ENCODE data around the gene ALB. TPM values are rescaled to one million over a fixed set of nuclear protein-coding genes. Genes with fewer than 3 reads are reported as not detected.

The ALB gene
- polyA plus RNA-seq, 4 donors: 0.84 to 2.7 TPM; not detected in 2

DNA sequence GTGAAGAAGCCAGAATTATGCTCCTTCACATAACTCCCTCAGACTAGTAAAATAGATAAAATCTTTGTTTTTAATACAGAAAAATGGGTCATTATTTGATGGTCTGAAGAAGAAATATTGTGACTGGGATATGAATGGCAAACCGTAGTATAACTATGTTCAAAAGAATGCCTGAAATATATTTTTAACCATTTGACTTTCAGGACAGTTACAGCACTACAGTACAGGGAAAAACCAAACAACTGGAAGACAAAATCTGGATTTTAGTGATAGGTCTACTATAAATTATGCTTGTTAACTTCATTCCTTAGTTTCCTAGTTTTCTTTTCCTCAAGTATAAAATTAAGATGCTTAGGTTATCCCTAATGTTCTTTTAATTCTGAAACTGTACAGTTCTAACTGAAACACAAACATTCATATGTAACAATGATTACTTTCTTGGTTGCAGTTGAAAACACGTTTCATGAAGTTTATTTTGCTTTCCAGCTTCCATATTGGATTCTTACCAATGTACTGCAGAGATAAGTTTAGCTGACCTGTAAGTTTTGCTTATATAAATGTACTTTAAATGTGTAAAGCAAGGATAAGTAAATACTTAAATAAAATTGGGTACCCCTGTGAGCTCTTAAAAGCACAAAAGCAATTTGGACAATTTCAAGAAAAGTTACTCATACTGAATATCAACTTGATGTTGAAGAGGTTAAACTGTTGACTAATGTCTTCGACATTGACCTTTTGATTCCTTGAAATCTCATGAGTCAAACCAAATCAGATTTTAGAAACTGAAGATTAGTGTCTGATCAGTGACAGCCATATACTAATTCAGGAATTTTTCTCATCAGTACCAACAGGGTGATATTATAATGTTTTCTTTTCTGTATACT, 32.8 kb downstream of the ALB start:
- Histone ChIP-seq H3K27me3 (ENCODE audit: control insufficient read depth in 3 of 3, insufficient read depth in 3 of 3, low read length in 3 of 3) (no peaks in the 10 kb centered on the region), H3K9me3 (ENCODE audit: control insufficient read depth in 2 of 2, insufficient read depth in 1 of 2, low read depth in 1 of 2, low read length in 1 of 2) (no peaks in the 10 kb centered on the region), H3K4me3 (ENCODE audit: low read depth in 1 of 3, low read length in 3 of 3) (no peak overlapping the region), H3K36me3 (ENCODE audit: control insufficient read depth in 3 of 3, insufficient read depth in 2 of 3, low read depth in 1 of 3, low read length in 3 of 3) (no peaks in the 10 kb centered on the region), H3K27ac (ENCODE audit: low read depth in 1 of 3, low read length in 2 of 3) (no peak overlapping the region), H3K4me1 (ENCODE audit: control insufficient read depth in 3 of 3, insufficient read depth in 2 of 3, low read depth in 1 of 3, low read length in 2 of 3) (peaks cover 0 to 20% (median 0%) of the 10 kb centered on the region in 3 donors)
- WGBS, 3 donors: 69 to 79% (median 71%) methylated on average over 3 of the region's 3 CpGs
- DNase-seq (no peak), FAIRE-seq (no peak)

DNA sequence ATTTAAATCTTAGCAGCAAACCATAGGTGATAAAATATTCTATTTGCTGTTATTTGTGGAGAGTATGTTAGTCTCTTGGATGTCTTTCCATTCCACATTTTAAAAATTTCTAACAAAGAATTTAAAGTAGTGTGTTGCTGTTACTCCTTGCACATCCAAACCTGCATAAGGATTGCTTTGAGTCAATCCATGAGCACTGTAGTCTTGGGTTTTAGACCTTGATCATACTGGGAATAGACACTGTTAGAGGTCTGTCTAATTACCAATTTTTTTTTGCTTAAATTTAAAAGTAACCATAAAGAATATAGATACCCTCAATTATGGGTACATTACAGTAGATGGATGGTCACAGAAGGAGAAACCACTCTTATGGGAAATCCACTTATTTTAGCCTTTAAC, 33.5 kb downstream of the ALB start:
- H3K27ac ChIP-seq (ENCODE audit: low read depth in 1 of 3, low read length in 2 of 3): no peak overlapping the region
- H3K9me3 ChIP-seq (ENCODE audit: control insufficient read depth in 2 of 2, insufficient read depth in 1 of 2, low read depth in 1 of 2, low read length in 1 of 2): no peaks in the 10 kb centered on the region
- peak overlapping the region in 1 of 3 donors; percentile 9 for H3K4me3 ChIP-seq (ENCODE audit: low read depth in 1 of 3, low read length in 3 of 3)
- H3K27me3 ChIP-seq (ENCODE audit: control insufficient read depth in 3 of 3, insufficient read depth in 3 of 3, low read length in 3 of 3): no peaks in the 10 kb centered on the region
- peaks cover 0 to 17% (median 0%) of the 10 kb centered on the region in 3 donors for H3K4me1 ChIP-seq (ENCODE audit: control insufficient read depth in 3 of 3, insufficient read depth in 2 of 3, low read depth in 1 of 3, low read length in 2 of 3)
- no peaks in the 10 kb centered on the region for H3K36me3 ChIP-seq (ENCODE audit: control insufficient read depth in 3 of 3, insufficient read depth in 2 of 3, low read depth in 1 of 3, low read length in 3 of 3)
- FAIRE-seq: no peak
- DNase-seq: no peak

DNA sequence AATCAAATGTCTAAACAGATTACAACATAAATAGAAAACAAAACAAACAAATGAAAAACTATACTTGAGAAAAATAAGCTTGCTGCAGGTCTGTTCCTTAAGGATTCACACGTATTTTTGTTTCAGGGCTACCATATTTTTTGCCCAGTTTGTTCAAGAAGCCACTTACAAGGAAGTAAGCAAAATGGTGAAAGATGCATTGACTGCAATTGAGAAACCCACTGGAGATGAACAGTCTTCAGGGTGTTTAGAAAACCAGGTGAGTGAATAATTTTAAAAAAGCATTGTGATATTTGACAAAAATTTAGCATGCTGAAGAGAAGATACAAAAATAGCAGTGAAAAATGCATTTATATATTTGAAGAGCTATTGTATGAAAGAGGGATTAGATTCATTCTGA, 34.0 kb downstream of the ALB start:
- Histone ChIP-seq H3K9me3 (ENCODE audit: control insufficient read depth in 2 of 2, insufficient read depth in 1 of 2, low read depth in 1 of 2, low read length in 1 of 2) (no peaks in the 10 kb centered on the region), H3K36me3 (ENCODE audit: control insufficient read depth in 3 of 3, insufficient read depth in 2 of 3, low read depth in 1 of 3, low read length in 3 of 3) (no peaks in the 10 kb centered on the region), H3K4me1 (ENCODE audit: control insufficient read depth in 3 of 3, insufficient read depth in 2 of 3, low read depth in 1 of 3, low read length in 2 of 3) (peaks cover 0 to 13% (median 0%) of the 10 kb centered on the region in 3 donors), H3K4me3 (ENCODE audit: low read depth in 1 of 3, low read length in 3 of 3) (no peak overlapping the region), H3K27ac (ENCODE audit: low read depth in 1 of 3, low read length in 2 of 3) (no peak overlapping the region), H3K27me3 (ENCODE audit: control insufficient read depth in 3 of 3, insufficient read depth in 3 of 3, low read length in 3 of 3) (no peaks in the 10 kb centered on the region)
- WGBS, 3 donors: 81 to 88% (median 86%) methylated on average over 1 of the region's 1 CpG
- no peak for FAIRE-seq
- DNase-seq: no peak

DNA sequence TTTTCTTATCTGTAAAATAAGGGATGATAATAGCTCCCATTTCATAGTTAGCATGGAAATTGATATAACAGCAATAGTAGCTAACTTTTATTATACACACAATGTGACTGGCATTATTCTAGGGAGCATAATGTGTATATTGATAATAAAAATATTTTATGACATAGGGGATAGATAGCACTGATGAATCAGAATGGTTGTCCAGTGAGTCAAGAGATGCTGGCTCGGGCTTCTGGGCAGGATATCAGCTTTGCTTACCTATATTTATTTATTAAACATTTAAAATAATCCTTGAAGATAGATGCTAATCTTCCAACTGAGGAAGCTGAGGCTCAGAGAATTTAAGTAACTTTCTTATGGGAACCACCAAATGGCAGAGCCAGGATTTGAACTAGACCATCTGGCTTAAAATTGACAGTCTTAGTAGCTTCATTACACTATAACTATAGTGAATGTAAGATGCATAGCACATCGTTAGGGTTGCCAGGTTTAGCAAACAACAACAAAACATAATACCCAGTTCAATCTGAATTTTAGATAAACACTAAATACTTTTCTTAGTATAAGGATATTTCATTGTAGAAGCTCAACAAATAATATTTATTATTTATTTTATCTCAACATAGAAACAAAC, 34.6 kb downstream of the ALB start:
- H3K36me3 ChIP-seq (ENCODE audit: control insufficient read depth in 3 of 3, insufficient read depth in 2 of 3, low read depth in 1 of 3, low read length in 3 of 3): no peaks in the 10 kb centered on the region
- FAIRE-seq (no peak), DNase-seq (peak in 1 of 2 donors; percentile 29)
- no peak overlapping the region for H3K4me3 ChIP-seq (ENCODE audit: low read depth in 1 of 3, low read length in 3 of 3)
- H3K27ac ChIP-seq (ENCODE audit: low read depth in 1 of 3, low read length in 2 of 3): no peak overlapping the region
- peaks cover 0 to 7% (median 0%) of the 10 kb centered on the region in 3 donors for H3K4me1 ChIP-seq (ENCODE audit: control insufficient read depth in 3 of 3, insufficient read depth in 2 of 3, low read depth in 1 of 3, low read length in 2 of 3)
- H3K27me3 ChIP-seq (ENCODE audit: control insufficient read depth in 3 of 3, insufficient read depth in 3 of 3, low read length in 3 of 3): no peaks in the 10 kb centered on the region
- WGBS, 3 donors: 36 to 59% (median 47%) methylated on average over 2 of the region's 2 CpGs
- no peaks in the 10 kb centered on the region for H3K9me3 ChIP-seq (ENCODE audit: control insufficient read depth in 2 of 2, insufficient read depth in 1 of 2, low read depth in 1 of 2, low read length in 1 of 2)

DNA sequence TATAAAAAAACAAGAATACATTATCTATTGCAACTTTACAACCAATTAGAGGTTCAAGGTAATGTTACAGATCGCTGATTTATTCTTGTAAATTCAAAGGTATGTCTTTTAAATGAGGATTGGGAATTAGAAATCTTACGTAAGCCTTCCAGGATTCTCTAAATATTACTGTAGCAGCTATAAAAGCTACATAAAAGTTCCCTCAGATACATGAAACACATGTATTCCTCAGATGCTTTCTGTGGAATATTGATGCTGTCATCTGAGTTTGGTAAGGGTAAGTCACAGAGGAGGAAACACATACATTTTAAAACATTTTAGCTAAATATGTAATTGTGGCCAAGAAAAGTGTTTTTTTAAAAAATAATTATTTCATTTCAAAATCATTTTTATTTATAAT, 35.4 kb downstream of the ALB start:
- Histone ChIP-seq H3K4me1 (ENCODE audit: control insufficient read depth in 3 of 3, insufficient read depth in 2 of 3, low read depth in 1 of 3, low read length in 2 of 3) (peaks cover 0 to 5% (median 0%) of the 10 kb centered on the region in 3 donors), H3K9me3 (ENCODE audit: control insufficient read depth in 2 of 2, insufficient read depth in 1 of 2, low read depth in 1 of 2, low read length in 1 of 2) (no peaks in the 10 kb centered on the region), H3K4me3 (ENCODE audit: low read depth in 1 of 3, low read length in 3 of 3) (no peak overlapping the region), H3K36me3 (ENCODE audit: control insufficient read depth in 3 of 3, insufficient read depth in 2 of 3, low read depth in 1 of 3, low read length in 3 of 3) (no peaks in the 10 kb centered on the region), H3K27ac (ENCODE audit: low read depth in 1 of 3, low read length in 2 of 3) (no peak overlapping the region), H3K27me3 (ENCODE audit: control insufficient read depth in 3 of 3, insufficient read depth in 3 of 3, low read length in 3 of 3) (no peaks in the 10 kb centered on the region)
- FAIRE-seq (no peak), DNase-seq (no peak)
- WGBS, 3 donors: 61 to 79% (median 65%) methylated on average over 2 of the region's 2 CpGs

DNA sequence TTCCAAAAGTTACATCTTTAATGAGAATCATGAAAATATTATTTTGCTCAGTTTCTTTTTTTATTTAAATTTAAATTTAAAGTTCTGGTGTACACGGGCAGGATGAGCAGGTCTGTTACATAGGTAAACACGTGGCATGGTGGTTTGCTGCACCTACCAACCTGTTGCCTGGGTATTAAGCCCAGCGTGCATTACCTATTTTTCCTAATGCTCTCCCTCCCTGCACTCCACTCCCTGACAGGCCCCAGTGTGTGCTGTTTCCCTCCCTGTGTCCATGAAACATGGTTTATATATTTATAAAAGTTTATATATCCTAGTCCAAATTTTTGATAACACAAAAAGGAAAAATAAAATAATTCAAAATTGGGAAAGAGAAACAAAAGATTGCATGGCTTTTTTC, 35.9 kb downstream of the ALB start:
- no peak for FAIRE-seq

DNA sequence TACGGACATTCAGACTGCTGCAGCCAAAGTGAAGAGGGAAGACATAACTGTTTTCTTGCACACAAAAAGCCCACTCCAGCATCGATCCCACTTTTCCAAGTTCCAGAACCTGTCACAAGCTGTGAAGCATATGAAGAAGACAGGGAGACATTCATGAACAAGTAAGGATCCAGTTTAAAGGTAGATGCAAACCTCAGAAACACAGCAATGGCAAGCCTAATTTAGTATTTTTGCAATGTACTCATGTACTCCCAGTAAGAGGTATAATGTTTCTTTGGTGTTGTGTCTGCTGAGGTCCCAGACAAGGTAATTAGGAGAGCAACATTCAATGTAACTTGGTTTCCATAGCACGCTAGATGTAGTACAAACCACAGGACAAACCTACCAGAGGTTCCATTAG, 36.6 kb downstream of the ALB start:
- Histone ChIP-seq H3K9me3 (ENCODE audit: control insufficient read depth in 2 of 2, insufficient read depth in 1 of 2, low read depth in 1 of 2, low read length in 1 of 2) (no peaks in the 10 kb centered on the region), H3K27me3 (ENCODE audit: control insufficient read depth in 3 of 3, insufficient read depth in 3 of 3, low read length in 3 of 3) (no peaks in the 10 kb centered on the region), H3K4me3 (ENCODE audit: low read depth in 1 of 3, low read length in 3 of 3) (no peak overlapping the region), H3K4me1 (ENCODE audit: control insufficient read depth in 3 of 3, insufficient read depth in 2 of 3, low read depth in 1 of 3, low read length in 2 of 3) (peaks cover 0 to 5% (median 0%) of the 10 kb centered on the region in 3 donors), H3K27ac (ENCODE audit: low read depth in 1 of 3, low read length in 2 of 3) (no peak overlapping the region), H3K36me3 (ENCODE audit: control insufficient read depth in 3 of 3, insufficient read depth in 2 of 3, low read depth in 1 of 3, low read length in 3 of 3) (no peaks in the 10 kb centered on the region)
- FAIRE-seq: no peak
- DNase-seq: no peak
- WGBS, 3 donors: 92 to 95% (median 94%) methylated on average over 3 of the region's 3 CpGs

More for the DNA sequence above, 35.9 kb downstream of the ALB start:
- 74 to 86% (median 83%) methylated on average over 3 of the region's 3 CpGs for WGBS, 3 donors
- no peak for DNase-seq
- no peaks in the 10 kb centered on the region for H3K27me3 ChIP-seq (ENCODE audit: control insufficient read depth in 3 of 3, insufficient read depth in 3 of 3, low read length in 3 of 3)
- H3K9me3 ChIP-seq (ENCODE audit: control insufficient read depth in 2 of 2, insufficient read depth in 1 of 2, low read depth in 1 of 2, low read length in 1 of 2): no peaks in the 10 kb centered on the region
- no peaks in the 10 kb centered on the region for H3K36me3 ChIP-seq (ENCODE audit: control insufficient read depth in 3 of 3, insufficient read depth in 2 of 3, low read depth in 1 of 3, low read length in 3 of 3)
- no peak overlapping the region for H3K27ac ChIP-seq (ENCODE audit: low read depth in 1 of 3, low read length in 2 of 3)
- peaks cover 0 to 5% (median 0%) of the 10 kb centered on the region in 3 donors for H3K4me1 ChIP-seq (ENCODE audit: control insufficient read depth in 3 of 3, insufficient read depth in 2 of 3, low read depth in 1 of 3, low read length in 2 of 3)
- no peak overlapping the region for H3K4me3 ChIP-seq (ENCODE audit: low read depth in 1 of 3, low read length in 3 of 3)

DNA sequence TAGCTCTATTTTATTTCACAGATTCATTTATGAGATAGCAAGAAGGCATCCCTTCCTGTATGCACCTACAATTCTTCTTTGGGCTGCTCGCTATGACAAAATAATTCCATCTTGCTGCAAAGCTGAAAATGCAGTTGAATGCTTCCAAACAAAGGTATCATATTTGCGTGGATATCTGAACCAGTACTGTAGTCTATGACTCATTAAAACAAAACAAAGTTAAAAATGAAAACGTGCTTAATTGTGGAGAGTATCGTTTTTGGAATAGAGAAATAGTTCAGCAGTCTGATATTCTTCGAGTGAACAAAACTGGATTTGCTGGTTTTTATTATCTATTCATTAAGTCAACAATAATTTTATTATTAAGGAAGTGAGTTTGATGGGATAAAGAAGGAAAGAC, 38.2 kb downstream of the ALB start:
- no peak for FAIRE-seq
- Histone ChIP-seq H3K9me3 (ENCODE audit: control insufficient read depth in 2 of 2, insufficient read depth in 1 of 2, low read depth in 1 of 2, low read length in 1 of 2) (no peaks in the 10 kb centered on the region), H3K36me3 (ENCODE audit: control insufficient read depth in 3 of 3, insufficient read depth in 2 of 3, low read depth in 1 of 3, low read length in 3 of 3) (no peaks in the 10 kb centered on the region), H3K27ac (ENCODE audit: low read depth in 1 of 3, low read length in 2 of 3) (no peak overlapping the region), H3K4me1 (ENCODE audit: control insufficient read depth in 3 of 3, insufficient read depth in 2 of 3, low read depth in 1 of 3, low read length in 2 of 3) (peaks cover 0 to 5% (median 0%) of the 10 kb centered on the region in 3 donors), H3K4me3 (ENCODE audit: low read depth in 1 of 3, low read length in 3 of 3) (no peak overlapping the region), H3K27me3 (ENCODE audit: control insufficient read depth in 3 of 3, insufficient read depth in 3 of 3, low read length in 3 of 3) (no peaks in the 10 kb centered on the region)
- WGBS, 3 donors: 19 to 55% (median 35%) methylated on average over 5 of the region's 5 CpGs
- DNase-seq: no peak
